ENCODE results near the gene RPLP1.

- TF ChIP-seq, protein P1, sequence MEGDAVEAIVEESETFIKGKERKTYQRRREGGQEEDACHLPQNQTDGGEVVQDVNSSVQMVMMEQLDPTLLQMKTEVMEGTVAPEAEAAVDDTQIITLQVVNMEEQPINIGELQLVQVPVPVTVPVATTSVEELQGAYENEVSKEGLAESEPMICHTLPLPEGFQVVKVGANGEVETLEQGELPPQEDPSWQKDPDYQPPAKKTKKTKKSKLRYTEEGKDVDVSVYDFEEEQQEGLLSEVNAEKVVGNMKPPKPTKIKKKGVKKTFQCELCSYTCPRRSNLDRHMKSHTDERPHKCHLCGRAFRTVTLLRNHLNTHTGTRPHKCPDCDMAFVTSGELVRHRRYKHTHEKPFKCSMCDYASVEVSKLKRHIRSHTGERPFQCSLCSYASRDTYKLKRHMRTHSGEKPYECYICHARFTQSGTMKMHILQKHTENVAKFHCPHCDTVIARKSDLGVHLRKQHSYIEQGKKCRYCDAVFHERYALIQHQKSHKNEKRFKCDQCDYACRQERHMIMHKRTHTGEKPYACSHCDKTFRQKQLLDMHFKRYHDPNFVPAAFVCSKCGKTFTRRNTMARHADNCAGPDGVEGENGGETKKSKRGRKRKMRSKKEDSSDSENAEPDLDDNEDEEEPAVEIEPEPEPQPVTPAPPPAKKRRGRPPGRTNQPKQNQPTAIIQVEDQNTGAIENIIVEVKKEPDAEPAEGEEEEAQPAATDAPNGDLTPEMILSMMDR (IDR thresholded peaks at IDR 0.05) = no peak
- TF ChIP-seq POLR2A (IDR thresholded peaks at IDR 0.05) = no peak
Measured at GRCh38 chr15:69443032-69443611, 9.5 kb upstream of the RPLP1 start.

All from testis (tissue), 2 donors.